ENCODE measurements around the gene CYP4F3. TPM values are rescaled to one million over a fixed set of nuclear protein-coding genes. Genes with fewer than 3 reads are reported as not detected.

The CYP4F3 gene
- total RNA-seq, 1 donor from 2014 or later, result 0.41 TPM

- no peak for DNase-seq
Measured at GRCh38 chr19:15612342-15612741, 28.4 kb upstream of the CYP4F3 start.

GRCh38 chr19:15613338-15613737, 27.4 kb upstream of the CYP4F3 start:
- no peak overlapping the region for H3K27ac ChIP-seq

More at GRCh38 chr19:15612342-15612741, 28.4 kb upstream of the CYP4F3 start:
- no peaks in the 10 kb centered on the region for H3K9me3 ChIP-seq
- no peak for ATAC-seq
- H3K4me1 ChIP-seq, result no peaks in the 10 kb centered on the region
- peaks cover 6% of the 10 kb centered on the region for H3K27me3 ChIP-seq
- no peak overlapping the region for H3K27ac ChIP-seq
- intact Hi-C loops (cut with DNase I), result no loop called here
- TF ChIP-seq CTCF (IDR thresholded peaks at IDR 0.05), result no peak
- H3K36me3 ChIP-seq, result no peaks in the 10 kb centered on the region
- H3K4me3 ChIP-seq, result no peak overlapping the region

GRCh38 chr19:15614507-15615379, 26.0 kb upstream of the CYP4F3 start, which contains the start of gene CYP4F8:
Gene CYP4F8 (plus strand): TSS chr19:15615218. CDS start chr19:15615617, 399 bp downstream.
- TF ChIP-seq CTCF (IDR thresholded peaks at IDR 0.05), result no peak
- H3K4me3 ChIP-seq, result no peak within 1 kb of the TSS
- ATAC-seq (no peak), DNase-seq (no peak)
- peaks cover 15% of the 10 kb centered on the region for H3K27me3 ChIP-seq
- H3K27ac ChIP-seq, result no peak within 1 kb of the TSS
- H3K36me3 ChIP-seq, result no peaks in the 10 kb centered on the region
- intact Hi-C loops (cut with DNase I), result no loop called here
- no peaks in the 10 kb centered on the region for H3K9me3 ChIP-seq
- no peaks in the 10 kb centered on the region for H3K4me1 ChIP-seq

More at GRCh38 chr19:15613338-15613737, 27.4 kb upstream of the CYP4F3 start:
- no peak for TF ChIP-seq CTCF (IDR thresholded peaks at IDR 0.05)
- Histone ChIP-seq H3K9me3 (no peaks in the 10 kb centered on the region), H3K27me3 (peaks cover 8% of the 10 kb centered on the region), H3K4me1 (no peaks in the 10 kb centered on the region), H3K36me3 (no peaks in the 10 kb centered on the region), H3K4me3 (no peak overlapping the region)
- intact Hi-C loops (cut with DNase I), result no loop called here
- DNase-seq (no peak), ATAC-seq (no peak)

- H3K27me3 ChIP-seq, result peaks cover 18% of the 10 kb centered on the region
- no peak for TF ChIP-seq CTCF (IDR thresholded peaks at IDR 0.05)
- H3K4me1 ChIP-seq, result no peaks in the 10 kb centered on the region
- no peak overlapping the region for H3K4me3 ChIP-seq
- no peak overlapping the region for H3K27ac ChIP-seq
- ATAC-seq (no peak), DNase-seq (no peak)
- H3K36me3 ChIP-seq, result no peaks in the 10 kb centered on the region
- intact Hi-C loops (cut with DNase I), result no loop called here
- no peaks in the 10 kb centered on the region for H3K9me3 ChIP-seq
Measured at GRCh38 chr19:15615526-15615925, 25.2 kb upstream of the CYP4F3 start.

GRCh38 chr19:15616183-15616582, 24.5 kb upstream of the CYP4F3 start:
- Histone ChIP-seq H3K27me3 (peaks cover 13% of the 10 kb centered on the region), H3K27ac (no peak overlapping the region), H3K36me3 (no peaks in the 10 kb centered on the region), H3K4me3 (no peak overlapping the region), H3K4me1 (no peaks in the 10 kb centered on the region), H3K9me3 (no peaks in the 10 kb centered on the region)
- DNase-seq (no peak), ATAC-seq (no peak)
- TF ChIP-seq CTCF (IDR thresholded peaks at IDR 0.05), result no peak
- intact Hi-C loops (cut with DNase I), result no loop called here
